Measurements from ENCODE around the gene SLC25A44.

Gene SLC25A44

GRCh38 chr1:156251527-156251926 is 57.6 kb downstream of the SLC25A44 start:
- TF ChIP-seq CSDC2 (CRISPR knock-in tag; IDR thresholded peaks at IDR 0.05), result no peak
- no peak for TF ChIP-seq RARB (CRISPR knock-in tag; IDR thresholded peaks at IDR 0.05)
- TF ChIP-seq ZNF70 (CRISPR knock-in tag; IDR thresholded peaks at IDR 0.05), result peak; percentile 99
- TF ChIP-seq TCF4 (CRISPR knock-in tag; IDR thresholded peaks at IDR 0.05; ENCODE audit: borderline replicate concordance), result peak; percentile 82; the same call in 1 of the 2 replicates
- TF ChIP-seq, protein P1, sequence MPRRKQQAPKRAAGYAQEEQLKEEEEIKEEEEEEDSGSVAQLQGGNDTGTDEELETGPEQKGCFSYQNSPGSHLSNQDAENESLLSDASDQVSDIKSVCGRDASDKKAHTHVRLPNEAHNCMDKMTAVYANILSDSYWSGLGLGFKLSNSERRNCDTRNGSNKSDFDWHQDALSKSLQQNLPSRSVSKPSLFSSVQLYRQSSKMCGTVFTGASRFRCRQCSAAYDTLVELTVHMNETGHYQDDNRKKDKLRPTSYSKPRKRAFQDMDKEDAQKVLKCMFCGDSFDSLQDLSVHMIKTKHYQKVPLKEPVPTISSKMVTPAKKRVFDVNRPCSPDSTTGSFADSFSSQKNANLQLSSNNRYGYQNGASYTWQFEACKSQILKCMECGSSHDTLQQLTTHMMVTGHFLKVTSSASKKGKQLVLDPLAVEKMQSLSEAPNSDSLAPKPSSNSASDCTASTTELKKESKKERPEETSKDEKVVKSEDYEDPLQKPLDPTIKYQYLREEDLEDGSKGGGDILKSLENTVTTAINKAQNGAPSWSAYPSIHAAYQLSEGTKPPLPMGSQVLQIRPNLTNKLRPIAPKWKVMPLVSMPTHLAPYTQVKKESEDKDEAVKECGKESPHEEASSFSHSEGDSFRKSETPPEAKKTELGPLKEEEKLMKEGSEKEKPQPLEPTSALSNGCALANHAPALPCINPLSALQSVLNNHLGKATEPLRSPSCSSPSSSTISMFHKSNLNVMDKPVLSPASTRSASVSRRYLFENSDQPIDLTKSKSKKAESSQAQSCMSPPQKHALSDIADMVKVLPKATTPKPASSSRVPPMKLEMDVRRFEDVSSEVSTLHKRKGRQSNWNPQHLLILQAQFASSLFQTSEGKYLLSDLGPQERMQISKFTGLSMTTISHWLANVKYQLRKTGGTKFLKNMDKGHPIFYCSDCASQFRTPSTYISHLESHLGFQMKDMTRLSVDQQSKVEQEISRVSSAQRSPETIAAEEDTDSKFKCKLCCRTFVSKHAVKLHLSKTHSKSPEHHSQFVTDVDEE (CRISPR knock-in tag; IDR thresholded peaks at IDR 0.05), result peak; percentile 16; the same call in 1 of the 2 replicates
- ATAC-seq, result peak; percentile 56

DNA sequence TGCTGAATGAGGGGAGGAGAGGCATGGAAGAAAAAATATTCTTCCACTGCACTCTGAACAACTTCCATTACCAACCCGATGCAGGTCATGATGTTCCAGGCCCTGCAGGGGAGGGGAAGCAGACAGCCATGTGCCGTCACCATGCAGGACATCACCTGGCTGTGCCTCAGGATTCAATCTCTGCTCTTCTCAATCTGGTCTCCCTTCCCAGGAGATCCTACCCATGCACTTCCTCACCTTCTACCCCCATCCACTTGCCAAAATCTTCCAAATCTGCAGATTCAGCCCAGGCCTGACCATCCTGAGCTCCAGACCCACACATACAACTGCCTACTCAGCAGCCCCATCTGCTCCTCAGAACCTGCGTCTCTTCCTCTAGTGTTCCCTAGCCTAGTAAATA is 59.7 kb downstream of the SLC25A44 start:
- ATAC-seq, result no peak

GRCh38 chr1:156257711-156258110 is 63.8 kb downstream of the SLC25A44 start:
- ATAC-seq, result no peak
- TF ChIP-seq ZFP3 (CRISPR knock-in tag; IDR thresholded peaks at IDR 0.05) (no peak), SNAI2 (CRISPR knock-in tag; IDR thresholded peaks at IDR 0.05) (no peak), ZFP30 (CRISPR knock-in tag; IDR thresholded peaks at IDR 0.05) (no peak), ZNF70 (CRISPR knock-in tag; IDR thresholded peaks at IDR 0.05) (no peak), RARB (CRISPR knock-in tag; IDR thresholded peaks at IDR 0.05) (no peak), ZNF8 (CRISPR knock-in tag; IDR thresholded peaks at IDR 0.05) (no peak), ESRRG (CRISPR knock-in tag; IDR thresholded peaks at IDR 0.05) (no peak)

More for the DNA sequence above, 59.7 kb downstream of the SLC25A44 start:
- TF ChIP-seq GLIS3 (CRISPR knock-in tag; IDR thresholded peaks at IDR 0.05) (no peak), ZFP3 (CRISPR knock-in tag; IDR thresholded peaks at IDR 0.05) (no peak), BACH2 (CRISPR knock-in tag; IDR thresholded peaks at IDR 0.05; ENCODE audit: borderline replicate concordance) (no peak), OSR1 (CRISPR knock-in tag; IDR thresholded peaks at IDR 0.05) (no peak), RARB (CRISPR knock-in tag; IDR thresholded peaks at IDR 0.05) (no peak), ESRRG (CRISPR knock-in tag; IDR thresholded peaks at IDR 0.05) (no peak), TOX (CRISPR knock-in tag; IDR thresholded peaks at IDR 0.05; ENCODE audit: borderline replicate concordance) (no peak), TCF4 (CRISPR knock-in tag; IDR thresholded peaks at IDR 0.05; ENCODE audit: borderline replicate concordance) (no peak), ZNF8 (CRISPR knock-in tag; IDR thresholded peaks at IDR 0.05) (no peak), PPARA (CRISPR knock-in tag; IDR thresholded peaks at IDR 0.05; ENCODE audit: borderline replicate concordance) (no peak), ARNTL (CRISPR knock-in tag; IDR thresholded peaks at IDR 0.05; ENCODE audit: borderline replicate concordance, low read depth) (no peak), ZNF70 (CRISPR knock-in tag; IDR thresholded peaks at IDR 0.05) (no peak), ISL1 (CRISPR knock-in tag; IDR thresholded peaks at IDR 0.05) (no peak), SNAI2 (CRISPR knock-in tag; IDR thresholded peaks at IDR 0.05) (no peak), CSDC2 (CRISPR knock-in tag; IDR thresholded peaks at IDR 0.05) (no peak), ZFP30 (CRISPR knock-in tag; IDR thresholded peaks at IDR 0.05) (no peak)
- TF ChIP-seq, protein P2, sequence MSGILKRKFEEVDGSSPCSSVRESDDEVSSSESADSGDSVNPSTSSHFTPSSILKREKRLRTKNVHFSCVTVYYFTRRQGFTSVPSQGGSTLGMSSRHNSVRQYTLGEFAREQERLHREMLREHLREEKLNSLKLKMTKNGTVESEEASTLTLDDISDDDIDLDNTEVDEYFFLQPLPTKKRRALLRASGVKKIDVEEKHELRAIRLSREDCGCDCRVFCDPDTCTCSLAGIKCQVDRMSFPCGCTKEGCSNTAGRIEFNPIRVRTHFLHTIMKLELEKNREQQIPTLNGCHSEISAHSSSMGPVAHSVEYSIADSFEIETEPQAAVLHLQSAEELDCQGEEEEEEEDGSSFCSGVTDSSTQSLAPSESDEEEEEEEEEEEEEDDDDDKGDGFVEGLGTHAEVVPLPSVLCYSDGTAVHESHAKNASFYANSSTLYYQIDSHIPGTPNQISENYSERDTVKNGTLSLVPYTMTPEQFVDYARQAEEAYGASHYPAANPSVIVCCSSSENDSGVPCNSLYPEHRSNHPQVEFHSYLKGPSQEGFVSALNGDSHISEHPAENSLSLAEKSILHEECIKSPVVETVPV (CRISPR knock-in tag; IDR thresholded peaks at IDR 0.05), result no peak
- TF ChIP-seq, protein P3, sequence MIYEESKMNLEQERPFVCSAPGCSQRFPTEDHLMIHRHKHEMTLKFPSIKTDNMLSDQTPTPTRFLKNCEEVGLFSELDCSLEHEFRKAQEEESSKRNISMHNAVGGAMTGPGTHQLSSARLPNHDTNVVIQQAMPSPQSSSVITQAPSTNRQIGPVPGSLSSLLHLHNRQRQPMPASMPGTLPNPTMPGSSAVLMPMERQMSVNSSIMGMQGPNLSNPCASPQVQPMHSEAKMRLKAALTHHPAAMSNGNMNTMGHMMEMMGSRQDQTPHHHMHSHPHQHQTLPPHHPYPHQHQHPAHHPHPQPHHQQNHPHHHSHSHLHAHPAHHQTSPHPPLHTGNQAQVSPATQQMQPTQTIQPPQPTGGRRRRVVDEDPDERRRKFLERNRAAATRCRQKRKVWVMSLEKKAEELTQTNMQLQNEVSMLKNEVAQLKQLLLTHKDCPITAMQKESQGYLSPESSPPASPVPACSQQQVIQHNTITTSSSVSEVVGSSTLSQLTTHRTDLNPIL (CRISPR knock-in tag; IDR thresholded peaks at IDR 0.05; ENCODE audit: low read depth), result no peak
- TF ChIP-seq, protein P4, sequence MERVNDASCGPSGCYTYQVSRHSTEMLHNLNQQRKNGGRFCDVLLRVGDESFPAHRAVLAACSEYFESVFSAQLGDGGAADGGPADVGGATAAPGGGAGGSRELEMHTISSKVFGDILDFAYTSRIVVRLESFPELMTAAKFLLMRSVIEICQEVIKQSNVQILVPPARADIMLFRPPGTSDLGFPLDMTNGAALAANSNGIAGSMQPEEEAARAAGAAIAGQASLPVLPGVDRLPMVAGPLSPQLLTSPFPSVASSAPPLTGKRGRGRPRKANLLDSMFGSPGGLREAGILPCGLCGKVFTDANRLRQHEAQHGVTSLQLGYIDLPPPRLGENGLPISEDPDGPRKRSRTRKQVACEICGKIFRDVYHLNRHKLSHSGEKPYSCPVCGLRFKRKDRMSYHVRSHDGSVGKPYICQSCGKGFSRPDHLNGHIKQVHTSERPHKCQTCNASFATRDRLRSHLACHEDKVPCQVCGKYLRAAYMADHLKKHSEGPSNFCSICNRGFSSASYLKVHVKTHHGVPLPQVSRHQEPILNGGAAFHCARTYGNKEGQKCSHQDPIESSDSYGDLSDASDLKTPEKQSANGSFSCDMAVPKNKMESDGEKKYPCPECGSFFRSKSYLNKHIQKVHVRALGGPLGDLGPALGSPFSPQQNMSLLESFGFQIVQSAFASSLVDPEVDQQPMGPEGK (CRISPR knock-in tag; IDR thresholded peaks at IDR 0.05; ENCODE audit: borderline replicate concordance), result no peak

DNA sequence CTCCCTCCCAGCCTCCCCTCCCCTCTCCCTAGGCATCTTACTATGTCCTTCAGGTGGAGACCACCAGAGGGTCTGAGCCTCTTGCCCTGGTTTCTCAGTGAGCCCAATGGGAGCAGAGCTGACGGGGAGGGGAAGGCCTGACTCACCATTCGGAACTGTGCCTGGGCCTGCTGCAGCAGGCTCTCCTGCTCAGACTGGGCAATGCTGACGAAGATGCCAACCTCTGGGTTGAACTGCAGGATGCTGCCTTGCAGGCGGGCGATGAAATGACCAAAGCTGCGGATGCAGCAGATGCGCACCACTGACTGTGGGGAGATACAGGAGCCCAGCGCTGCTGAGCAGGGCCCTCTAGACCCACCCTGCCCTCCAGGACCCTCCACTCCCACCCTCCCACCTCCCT is 65.0 kb downstream of the SLC25A44 start:
- no peak for ATAC-seq
- TF ChIP-seq, protein P4 (CRISPR knock-in tag; IDR thresholded peaks at IDR 0.05; ENCODE audit: borderline replicate concordance), result no peak
- TF ChIP-seq, protein P1 (CRISPR knock-in tag; IDR thresholded peaks at IDR 0.05), result no peak
- TF ChIP-seq, protein P2 (CRISPR knock-in tag; IDR thresholded peaks at IDR 0.05), result no peak
- TF ChIP-seq ISL1 (CRISPR knock-in tag; IDR thresholded peaks at IDR 0.05) (no peak), ESRRG (CRISPR knock-in tag; IDR thresholded peaks at IDR 0.05) (no peak), TOX (CRISPR knock-in tag; IDR thresholded peaks at IDR 0.05; ENCODE audit: borderline replicate concordance) (no peak)
